Spleen (tissue), 7 donors: ENCODE results near the gene MAPT.

Experiments
- CTCF ChIP-seq, 11 experiments: fragments of 200-600 bp in 7 of 11; fragments of 450-650 bp in 4 of 11; sonication (generic) in 4 of 11; IDR thresholded peaks in 8 of 11; conservative IDR thresholded peaks in 3 of 11; 1 replicate in 7 of 11; 2 replicates in 4 of 11; pipeline versions ENCODE4 v1.4.0 to v1.8.0; 2016 to 2021; ENCODE audit warnings: antibody characterized with exemption in 11 of 11, inconsistent platforms in 4 of 11, mild to moderate bottlenecking in 1 of 11
- POLR2AphosphoS5 ChIP-seq, 3 donors: sonication (generic); formaldehyde crosslinking; IDR thresholded peaks; one replicate each; pipeline ENCODE4 v1.5.1; 2017; ENCODE audit warnings: antibody characterized with exemption in 3 of 3
- donor health status: DM: no; HTN: no; CAD: no; lungs with moderate emphysema.
- donor health status: DM: no; HTN: no; CAD: no.
- donor health status: DM: no; HTN: no; CAD: no.

- no peak for TF ChIP-seq CTCF (IDR thresholded peaks at IDR 0.05 in 8 of 11, conservative IDR thresholded peaks at IDR 0.05 in 3 of 11)
- no peak for TF ChIP-seq POLR2AphosphoS5 (IDR thresholded peaks at IDR 0.05)
These were observed 22.6 kb upstream of the MAPT start for GRCh38 chr17:45871718-45872117.
